GM10266 (cell line): Measurements from ENCODE around the gene TNFAIP2.

Source experiments
- DNase-seq: peaks from one replicate; pipeline ENCODE4 v3.0.0; 2012; ENCODE audit errors: extremely low spot score
- TF ChIP-seq, protein P1 (sequence below): IDR thresholded peaks from 2 replicates; pipeline ENCODE4 v1.5.1; 2012; ENCODE audit warnings: mild to moderate bottlenecking, low read depth; ENCODE audit not compliant: control insufficient read depth, insufficient read depth; ENCODE audit errors: missing control alignments

Gene TNFAIP2

DNA sequence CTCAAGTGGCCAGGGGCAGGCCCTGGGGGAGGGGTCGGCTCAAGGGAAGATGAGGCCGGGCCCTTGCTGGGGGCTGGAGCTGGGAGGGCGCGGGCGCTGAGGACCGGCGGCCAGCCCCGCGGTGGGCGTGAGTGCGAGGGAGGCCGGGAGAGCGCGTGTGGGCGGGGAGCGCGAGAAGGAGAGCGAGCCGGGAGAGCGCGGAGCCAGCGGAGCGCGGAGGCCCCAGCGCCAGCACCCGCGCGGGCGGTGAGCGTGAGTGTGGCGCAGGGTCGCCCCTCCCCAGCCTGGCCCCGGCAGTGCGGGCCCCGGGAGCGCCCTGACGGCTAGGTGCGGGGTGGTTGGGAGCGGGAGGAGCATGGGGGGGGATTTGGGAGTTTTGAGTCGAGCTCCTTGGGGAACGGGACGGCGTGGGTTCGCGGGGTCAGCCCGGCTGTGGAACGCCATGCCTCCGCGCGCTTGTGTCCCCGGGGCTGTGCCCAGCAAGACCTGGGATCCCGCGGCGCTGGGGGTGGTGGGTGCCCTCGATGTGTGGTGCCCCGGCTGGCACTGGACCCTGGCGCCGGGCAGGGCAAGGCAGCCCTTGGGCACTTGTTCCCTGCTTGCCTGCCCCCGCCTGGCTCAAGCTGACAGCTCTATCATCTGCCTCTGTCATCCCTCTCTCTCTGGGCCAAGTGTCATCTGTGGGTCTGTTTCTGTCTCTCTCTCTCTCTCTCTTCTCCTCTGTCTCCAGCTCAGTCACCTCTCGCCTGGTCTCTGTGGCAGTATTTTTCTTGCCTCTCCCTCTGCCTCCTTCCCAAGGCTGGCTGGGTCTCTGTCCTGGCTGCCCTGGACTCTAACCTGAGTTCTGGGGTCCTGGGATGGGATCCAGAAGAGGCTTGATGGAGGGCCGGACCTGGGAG, 39.0 kb upstream of the TNFAIP2 start, which contains the start of gene LBHD2:
Gene LBHD2 (plus strand): TSS at position 190 of the 899 bp plus-strand sequence. CDS start 1,803 bp downstream, outside the sequence.
- DNase-seq, result no peak

DNA sequence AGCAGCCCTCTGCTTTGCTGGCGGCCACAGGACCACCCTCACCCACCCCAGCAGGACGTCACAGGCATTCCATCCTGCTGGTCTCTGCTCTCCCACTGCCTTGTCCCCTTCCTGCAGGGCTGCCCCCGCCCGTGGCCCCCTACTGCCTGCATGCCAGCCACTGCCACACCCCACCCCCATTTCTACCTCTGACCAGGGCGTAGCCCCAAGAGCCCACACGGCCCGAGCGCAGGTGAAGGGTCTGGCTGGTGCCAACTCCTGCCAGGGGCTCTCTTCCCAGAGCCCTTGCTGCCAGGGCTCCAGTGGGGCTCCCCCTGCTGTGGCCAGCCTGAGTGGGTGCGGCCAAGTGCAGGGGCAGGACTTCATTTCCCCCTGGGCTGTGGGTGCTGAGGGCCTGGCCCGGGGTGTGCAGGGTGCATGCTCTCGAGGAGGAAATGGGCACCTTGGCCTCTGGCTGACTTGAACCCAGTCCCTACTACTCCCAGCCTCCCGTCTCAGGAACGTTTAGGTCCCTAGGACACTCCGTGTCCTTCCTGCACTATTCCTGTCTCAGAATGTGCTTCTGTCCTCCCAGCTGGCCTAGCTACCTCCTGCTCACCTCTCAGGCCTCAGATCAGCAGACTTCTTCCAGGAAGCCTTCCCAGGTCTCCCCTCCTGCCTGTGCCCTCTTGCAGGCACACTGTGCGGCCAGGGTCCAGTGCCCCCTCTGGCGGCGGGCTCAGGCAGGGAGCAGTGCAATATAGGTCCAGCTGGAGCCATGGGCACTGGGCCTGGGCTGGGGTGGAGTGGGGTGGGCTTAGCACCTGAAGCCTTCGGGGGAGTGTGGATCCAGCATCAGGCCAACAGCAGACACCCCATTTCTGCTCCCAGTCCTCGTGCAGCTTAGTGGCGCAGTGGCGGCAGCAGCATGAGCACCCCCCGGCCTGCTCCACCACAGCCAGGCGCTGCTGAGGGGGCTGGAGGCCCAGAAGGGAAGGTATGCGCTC, 37.9 kb upstream of the TNFAIP2 start:
- TF ChIP-seq, protein P1, sequence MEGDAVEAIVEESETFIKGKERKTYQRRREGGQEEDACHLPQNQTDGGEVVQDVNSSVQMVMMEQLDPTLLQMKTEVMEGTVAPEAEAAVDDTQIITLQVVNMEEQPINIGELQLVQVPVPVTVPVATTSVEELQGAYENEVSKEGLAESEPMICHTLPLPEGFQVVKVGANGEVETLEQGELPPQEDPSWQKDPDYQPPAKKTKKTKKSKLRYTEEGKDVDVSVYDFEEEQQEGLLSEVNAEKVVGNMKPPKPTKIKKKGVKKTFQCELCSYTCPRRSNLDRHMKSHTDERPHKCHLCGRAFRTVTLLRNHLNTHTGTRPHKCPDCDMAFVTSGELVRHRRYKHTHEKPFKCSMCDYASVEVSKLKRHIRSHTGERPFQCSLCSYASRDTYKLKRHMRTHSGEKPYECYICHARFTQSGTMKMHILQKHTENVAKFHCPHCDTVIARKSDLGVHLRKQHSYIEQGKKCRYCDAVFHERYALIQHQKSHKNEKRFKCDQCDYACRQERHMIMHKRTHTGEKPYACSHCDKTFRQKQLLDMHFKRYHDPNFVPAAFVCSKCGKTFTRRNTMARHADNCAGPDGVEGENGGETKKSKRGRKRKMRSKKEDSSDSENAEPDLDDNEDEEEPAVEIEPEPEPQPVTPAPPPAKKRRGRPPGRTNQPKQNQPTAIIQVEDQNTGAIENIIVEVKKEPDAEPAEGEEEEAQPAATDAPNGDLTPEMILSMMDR, result no peak
- DNase-seq, result no peak

More for the DNA sequence above, 39.0 kb upstream of the TNFAIP2 start, which contains the start of gene LBHD2:
- TF ChIP-seq, protein P1, result no peak

DNA sequence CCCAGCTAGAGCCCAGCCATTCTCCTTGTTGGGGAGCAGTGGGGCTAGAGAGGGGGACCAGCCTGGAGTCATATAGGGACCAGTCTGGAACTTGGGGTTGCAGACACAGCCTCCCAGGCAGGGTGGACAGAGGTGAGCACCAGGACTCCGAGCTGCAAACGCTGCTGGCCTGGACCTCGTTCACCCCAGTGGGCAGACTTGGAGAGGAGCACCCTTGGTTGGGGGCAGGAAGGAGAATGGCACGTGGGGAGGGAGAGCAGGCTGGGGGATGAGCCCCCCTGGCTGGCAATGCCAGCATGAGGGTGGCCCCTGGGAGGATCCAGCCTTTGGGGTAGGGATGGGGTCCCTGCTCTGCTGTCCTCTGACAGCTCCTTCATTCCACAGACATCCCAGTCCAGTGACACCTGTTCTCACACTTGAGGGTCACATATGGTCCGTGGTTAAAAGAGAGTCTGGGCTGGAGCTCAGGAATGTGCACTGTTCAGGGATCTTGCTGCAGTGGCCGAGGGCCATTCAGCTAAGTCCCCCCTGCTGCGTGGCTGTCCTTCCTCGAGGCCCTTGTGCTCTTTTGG, 36.4 kb upstream of the TNFAIP2 start:
- TF ChIP-seq, protein P1, result no peak

DNA sequence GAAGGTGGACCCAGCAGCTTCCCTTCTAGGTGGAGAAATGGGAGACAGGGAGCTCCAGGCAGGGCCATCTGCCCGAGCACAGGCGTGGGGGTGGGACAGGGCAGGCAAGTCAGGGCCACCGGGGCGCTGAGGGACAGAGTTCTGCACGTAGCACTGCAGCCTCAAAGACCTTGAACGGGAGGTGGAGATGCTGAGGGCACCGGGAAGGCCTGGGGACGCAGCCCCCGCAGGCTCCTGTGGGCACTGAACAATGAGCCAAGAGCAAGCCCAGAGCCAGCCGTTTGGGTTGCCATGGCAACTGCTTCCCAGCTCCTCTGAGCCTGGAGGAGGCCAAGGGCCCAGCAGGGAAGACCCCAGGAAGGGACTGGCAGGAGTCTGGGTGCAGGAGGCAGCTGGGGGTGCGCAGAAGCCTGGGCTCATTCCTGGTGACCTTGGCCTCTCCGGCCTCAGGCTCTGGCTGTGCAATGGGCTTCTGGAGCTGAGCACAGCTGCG, 35.9 kb upstream of the TNFAIP2 start:
- no peak for DNase-seq
- TF ChIP-seq, protein P1, result no peak

More for the DNA sequence above, 36.4 kb upstream of the TNFAIP2 start:
- DNase-seq, result no peak

DNA sequence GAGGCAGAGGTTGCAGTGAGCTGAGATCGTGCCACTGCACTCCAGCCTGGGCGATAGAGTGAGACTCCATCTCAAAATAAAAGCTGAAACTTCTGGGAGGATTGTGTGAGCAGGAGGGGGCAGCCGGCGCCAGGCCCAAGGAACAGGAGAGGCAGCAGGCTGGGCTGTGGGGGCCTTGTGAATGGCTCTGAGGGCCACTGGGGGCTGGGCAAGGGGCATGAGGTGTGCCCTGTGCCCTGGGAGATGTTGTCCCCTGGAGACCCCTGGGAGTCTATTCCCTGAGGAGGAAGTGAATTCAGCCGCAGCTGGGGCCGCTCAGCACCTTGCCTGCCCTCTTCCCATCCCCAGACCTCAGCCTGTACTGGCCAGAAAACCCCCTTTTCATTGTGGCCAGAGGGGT, 34.3 kb upstream of the TNFAIP2 start:
- DNase-seq, result no peak
- TF ChIP-seq, protein P1, result no peak

DNA sequence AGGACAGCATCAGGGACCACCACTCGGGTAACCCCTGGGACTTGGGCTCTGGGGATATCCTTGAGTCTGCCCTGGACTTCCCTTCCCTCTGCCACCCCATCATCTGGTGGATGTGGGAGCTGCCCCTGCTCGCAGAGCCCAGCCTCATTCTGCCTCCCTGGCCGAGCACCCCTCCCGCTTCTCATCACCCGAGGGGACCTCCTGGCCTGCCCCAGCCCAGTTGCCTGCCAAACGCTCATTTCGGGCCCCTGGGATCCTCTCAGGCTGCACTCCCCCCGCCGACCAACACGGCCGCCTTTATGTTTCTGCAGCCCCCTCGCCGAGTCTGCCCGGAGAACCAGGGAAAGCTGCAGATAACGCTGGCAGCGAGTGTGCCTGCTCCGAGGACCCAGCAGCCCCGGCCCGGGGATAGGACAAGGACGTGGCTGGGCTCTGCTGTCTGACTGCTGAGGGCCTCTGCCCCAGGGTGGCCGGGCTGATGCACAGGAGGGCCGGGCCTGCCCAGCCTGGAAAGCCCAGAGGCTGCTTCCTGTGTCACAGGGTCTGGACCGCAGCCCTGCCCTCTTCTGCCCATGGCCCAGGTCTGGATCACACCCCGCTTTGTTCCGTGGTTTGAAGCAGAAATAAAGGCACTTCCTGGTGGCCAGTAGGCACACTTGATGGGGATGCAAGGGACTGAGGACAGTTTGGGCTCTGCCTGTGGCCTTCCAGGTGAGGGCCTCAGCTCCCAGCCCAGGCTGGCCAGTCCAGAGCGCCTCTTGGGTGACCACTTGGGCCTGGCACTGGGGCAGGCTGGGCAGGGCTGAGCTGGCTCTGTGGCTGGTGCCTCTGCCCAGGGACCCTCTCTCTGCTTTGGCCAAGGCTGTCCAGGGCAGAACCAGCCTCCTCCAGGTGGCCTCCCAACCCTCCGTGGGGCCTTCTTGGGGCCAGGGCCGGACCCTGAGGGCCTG, 33.6 kb upstream of the TNFAIP2 start:
- no peak for DNase-seq
- TF ChIP-seq, protein P1, result no peak
